Activated B cell treated with CpG ODN at 0.5 μM for 24 hours (primary cell): Measurements from ENCODE around the gene BEGAIN. TPM values are rescaled to one million over a fixed set of nuclear protein-coding genes. Genes with fewer than 3 reads are reported as not detected.

Source experiments
- ATAC-seq: fragments of 200-7000 bp; cut with Tn5 transposase; one replicate; pipeline ENCODE4 v1.10.0; 2021; ENCODE audit warnings: low read depth, mild to moderate bottlenecking, moderate library complexity
- CTCF ChIA-PET: fragments of 350-600 bp; sonication (Branson Sonifier 250); formaldehyde crosslinking; loops from one replicate; lab custom pipeline; 2021; ENCODE audit warnings: antibody characterized with exemption; lab: Charles Lee
- POLR2A ChIA-PET: fragments of 350-600 bp; sonication (Branson Sonifier 250); formaldehyde crosslinking; loops from one replicate; lab custom pipeline; 2021; ENCODE audit warnings: antibody characterized with exemption; lab: Charles Lee
- DNase-seq: peaks from one replicate; pipeline ENCODE4 v3.0.0; 2022
- H3K27ac Mint-ChIP-seq: one replicate; pipeline ENCODE4 v1.8.0; 2020; ENCODE audit warnings: mixed read lengths
- H3K27me3 Mint-ChIP-seq: one replicate; pipeline ENCODE4 v1.8.0; 2021; ENCODE audit warnings: mixed read lengths
- H3K36me3 Mint-ChIP-seq: one replicate; pipeline ENCODE4 v1.8.0; 2021; ENCODE audit warnings: low read depth, mixed read lengths
- H3K4me1 Mint-ChIP-seq: one replicate; pipeline ENCODE4 v1.8.0; 2021; ENCODE audit warnings: mixed read lengths
- H3K4me3 Mint-ChIP-seq: one replicate; pipeline ENCODE4 v1.8.0; 2020; ENCODE audit warnings: mild to moderate bottlenecking, mixed read lengths
- H3K9me3 Mint-ChIP-seq: one replicate; pipeline ENCODE4 v1.8.0; 2020; ENCODE audit warnings: mixed read lengths
- intact Hi-C: fragments of 100-400 bp; cut with micrococcal nuclease; formaldehyde crosslinking; loops from one replicate; pipeline ENCODE4 v1.15.1; 2024
- total RNA-seq: library from RNA; stranded (reverse); gene quantifications from 2 replicates; pipeline ENCODE4 v1.2.3, GENCODE V29; 2022
- TF ChIP-seq, protein P1 (sequence below): fragments of 200-600 bp; IDR thresholded peaks from one replicate; pipeline ENCODE4 v1.8.0; 2022; ENCODE audit warnings: antibody characterized with exemption, mild to moderate bottlenecking

Gene BEGAIN
- total RNA-seq, 1 donor from 2014 or later: not detected

DNA sequence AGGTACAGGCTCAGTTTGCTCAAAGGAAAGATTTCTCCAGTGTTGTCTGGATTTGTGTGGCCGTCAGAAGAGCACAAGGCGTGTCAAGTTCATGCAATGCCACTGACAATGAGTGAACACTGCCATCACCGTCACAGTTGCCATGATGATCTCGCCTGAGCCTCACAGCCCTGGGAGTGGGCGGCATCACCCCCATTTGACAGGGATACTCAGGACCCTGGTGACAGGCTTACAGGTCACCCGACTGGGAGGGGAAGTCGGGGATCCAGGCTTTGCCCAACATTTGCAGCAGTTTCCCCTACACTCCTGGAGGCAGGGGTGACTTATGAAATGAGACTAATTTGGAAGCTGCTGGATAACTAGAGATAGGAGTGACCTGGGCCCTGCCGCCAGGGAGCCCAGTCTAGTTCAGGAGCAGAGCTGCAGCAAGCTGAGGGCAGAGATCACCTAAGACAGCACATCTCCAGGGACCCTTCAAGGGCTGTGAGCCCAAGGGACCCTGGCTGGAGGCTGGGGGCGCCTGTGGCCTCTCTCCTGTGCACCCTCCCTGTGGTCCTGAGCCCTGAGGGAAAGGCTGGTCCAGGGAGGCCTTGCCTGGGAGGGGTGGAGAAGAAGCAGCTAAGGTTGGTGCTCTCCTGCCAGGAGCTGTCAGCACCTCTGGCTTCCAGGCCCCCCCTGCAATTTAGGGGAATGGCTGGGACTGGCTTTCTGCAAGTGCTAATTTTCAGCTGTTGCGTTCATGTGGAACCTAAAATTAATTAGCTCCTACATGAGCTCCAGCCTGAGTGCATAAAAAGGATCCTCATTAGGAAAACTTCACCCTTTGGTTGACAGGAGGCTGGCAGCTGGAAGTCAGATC, 32.4 kb upstream of the BEGAIN start:
- Mint-ChIP-seq H3K9me3 (no peaks in the 10 kb centered on the region), H3K36me3 (no peaks in the 10 kb centered on the region), H3K4me3 (no peak overlapping the region), H3K27me3 (peaks cover 6% of the 10 kb centered on the region), H3K27ac (no peak overlapping the region), H3K4me1 (no peaks in the 10 kb centered on the region)
- ATAC-seq: no peak
- POLR2A ChIA-PET: no interaction called here
- no peak for DNase-seq
- CTCF ChIA-PET: no interaction called here
- intact Hi-C loops: no loop called here
- TF ChIP-seq, protein P1, sequence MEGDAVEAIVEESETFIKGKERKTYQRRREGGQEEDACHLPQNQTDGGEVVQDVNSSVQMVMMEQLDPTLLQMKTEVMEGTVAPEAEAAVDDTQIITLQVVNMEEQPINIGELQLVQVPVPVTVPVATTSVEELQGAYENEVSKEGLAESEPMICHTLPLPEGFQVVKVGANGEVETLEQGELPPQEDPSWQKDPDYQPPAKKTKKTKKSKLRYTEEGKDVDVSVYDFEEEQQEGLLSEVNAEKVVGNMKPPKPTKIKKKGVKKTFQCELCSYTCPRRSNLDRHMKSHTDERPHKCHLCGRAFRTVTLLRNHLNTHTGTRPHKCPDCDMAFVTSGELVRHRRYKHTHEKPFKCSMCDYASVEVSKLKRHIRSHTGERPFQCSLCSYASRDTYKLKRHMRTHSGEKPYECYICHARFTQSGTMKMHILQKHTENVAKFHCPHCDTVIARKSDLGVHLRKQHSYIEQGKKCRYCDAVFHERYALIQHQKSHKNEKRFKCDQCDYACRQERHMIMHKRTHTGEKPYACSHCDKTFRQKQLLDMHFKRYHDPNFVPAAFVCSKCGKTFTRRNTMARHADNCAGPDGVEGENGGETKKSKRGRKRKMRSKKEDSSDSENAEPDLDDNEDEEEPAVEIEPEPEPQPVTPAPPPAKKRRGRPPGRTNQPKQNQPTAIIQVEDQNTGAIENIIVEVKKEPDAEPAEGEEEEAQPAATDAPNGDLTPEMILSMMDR: no peak

DNA sequence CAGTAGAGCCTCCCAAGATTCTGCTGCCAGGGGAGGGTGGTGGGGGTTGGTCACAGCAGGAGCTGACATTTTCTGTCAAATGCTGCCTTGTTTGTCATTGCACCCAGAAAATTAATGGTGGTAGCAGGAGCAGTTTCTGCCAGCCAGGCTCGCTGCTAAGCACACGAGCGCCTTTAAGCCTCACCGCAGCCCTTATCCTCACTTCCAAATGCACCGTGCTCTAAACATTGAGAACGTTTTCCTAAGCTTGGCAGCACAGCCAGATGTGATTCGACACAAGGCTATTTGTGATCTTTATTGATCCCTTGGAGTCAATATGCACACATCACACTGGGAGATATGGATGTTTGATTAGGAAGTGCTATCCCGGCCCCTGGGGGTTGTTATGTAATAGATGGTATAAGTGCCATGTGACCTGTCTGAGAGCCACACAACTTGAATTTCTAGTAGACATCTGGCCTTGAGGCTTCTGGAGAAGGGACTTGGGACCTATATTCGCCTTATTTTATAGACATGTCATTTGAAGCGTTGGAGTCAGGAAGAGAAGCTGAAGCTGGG, 31.6 kb upstream of the BEGAIN start:
- no peaks in the 10 kb centered on the region for H3K4me1 Mint-ChIP-seq
- DNase-seq (no peak), ATAC-seq (no peak)
- ChIA-PET POLR2A (no interaction called here), CTCF (no interaction called here)
- H3K9me3 Mint-ChIP-seq: no peaks in the 10 kb centered on the region
- H3K36me3 Mint-ChIP-seq: no peaks in the 10 kb centered on the region
- intact Hi-C loops: no loop called here
- H3K27ac Mint-ChIP-seq: no peak overlapping the region
- no peak overlapping the region for H3K4me3 Mint-ChIP-seq
- TF ChIP-seq, protein P1: no peak
- peaks cover 6% of the 10 kb centered on the region for H3K27me3 Mint-ChIP-seq

- no peak for ATAC-seq
- Mint-ChIP-seq H3K36me3 (no peaks in the 10 kb centered on the region), H3K4me3 (no peak overlapping the region), H3K27ac (no peak overlapping the region), H3K4me1 (no peaks in the 10 kb centered on the region), H3K27me3 (peaks cover 6% of the 10 kb centered on the region), H3K9me3 (no peaks in the 10 kb centered on the region)
- POLR2A ChIA-PET: no interaction called here
- intact Hi-C loops: no loop called here
- TF ChIP-seq, protein P1: no peak
- CTCF ChIA-PET: no interaction called here
- no peak for DNase-seq
These were observed 31.1 kb upstream of the BEGAIN start for GRCh38 chr14:100618318-100618693.

- DNase-seq (no peak), ATAC-seq (no peak)
- H3K4me1 Mint-ChIP-seq: no peaks in the 10 kb centered on the region
- intact Hi-C loops: no loop called here
- ChIA-PET POLR2A (no interaction called here), CTCF (no interaction called here)
- H3K27me3 Mint-ChIP-seq: peaks cover 6% of the 10 kb centered on the region
- no peaks in the 10 kb centered on the region for H3K9me3 Mint-ChIP-seq
- no peaks in the 10 kb centered on the region for H3K36me3 Mint-ChIP-seq
- TF ChIP-seq, protein P1: no peak
- H3K27ac Mint-ChIP-seq: no peak overlapping the region
- H3K4me3 Mint-ChIP-seq: no peak overlapping the region
These were observed 30.4 kb upstream of the BEGAIN start for GRCh38 chr14:100617410-100618317.
